DND-41 (cell line): ENCODE results near the gene FAN1.

ENCODE experiments used
- ATAC-seq: fragments of 200-7000 bp; cut with Tn5 transposase; 3 replicates; pipeline ENCODE4 v1.9.1; 2021; ENCODE audit warnings: low read depth; ENCODE audit not compliant: insufficient read depth
- DNase-seq: peaks from one replicate; pipeline ENCODE4 v3.0.0-alpha.2; 2020
- H2AFZ ChIP-seq: 2 replicates; pipeline ENCODE4 v1.6.0; 2012; ENCODE audit warnings: low read depth, low read length
- H3K27ac ChIP-seq: 2 replicates; pipeline ENCODE4 v1.5.1; 2012; ENCODE audit warnings: low read length, inconsistent platforms
- H3K27me3 ChIP-seq: fragments of 200-600 bp; sonication (generic); 2 replicates; pipeline ENCODE4 v1.6.0; 2012; ENCODE audit warnings: low read length, mild to moderate bottlenecking, inconsistent platforms; ENCODE audit not compliant: insufficient read depth, poor library complexity
- H3K36me3 ChIP-seq: 2 replicates; pipeline ENCODE4 v1.5.1; 2012; ENCODE audit warnings: low read length, inconsistent platforms; ENCODE audit not compliant: insufficient read depth
- H3K4me1 ChIP-seq: 2 replicates; pipeline ENCODE4 v1.5.1; 2012; ENCODE audit warnings: mild to moderate bottlenecking, low read length; ENCODE audit not compliant: insufficient read depth
- H3K4me2 ChIP-seq: 2 replicates; pipeline ENCODE4 v1.6.0; 2012; ENCODE audit warnings: mild to moderate bottlenecking, moderate library complexity, low read length, inconsistent platforms; ENCODE audit not compliant: insufficient read depth
- H3K4me3 ChIP-seq, 2 experiments: fragments of 200-600 bp in 1 of 2; shearing (Covaris generic) in 1 of 2; 2 replicates each; pipeline ENCODE4 v1.5.1; 2012 to 2016; ENCODE audit warnings: inconsistent platforms in 2 of 2, low read length in 2 of 2, mild to moderate bottlenecking in 2 of 2, low read depth in 1 of 2, moderate library complexity in 1 of 2
- H3K79me2 ChIP-seq: 2 replicates; pipeline ENCODE4 v1.6.0; 2012; ENCODE audit warnings: low read length, inconsistent platforms; ENCODE audit not compliant: insufficient read depth
- H3K9ac ChIP-seq: 2 replicates; pipeline ENCODE4 v1.6.0; 2012; ENCODE audit warnings: low read depth, mild to moderate bottlenecking, inconsistent platforms, low read length, moderate library complexity
- H3K9me3 ChIP-seq: 2 replicates; pipeline ENCODE4 v1.5.1; 2012; ENCODE audit warnings: low read length, moderate library complexity, mild to moderate bottlenecking, inconsistent platforms; ENCODE audit not compliant: insufficient read depth, severe bottlenecking
- H4K20me1 ChIP-seq: 2 replicates; pipeline ENCODE4 v1.6.0; 2012; ENCODE audit warnings: low read length; ENCODE audit not compliant: insufficient read depth
- CTCF ChIP-seq: IDR thresholded peaks from 2 replicates; pipeline ENCODE4 v1.5.1; 2012; ENCODE audit warnings: borderline replicate concordance, low read length, moderate library complexity, mild to moderate bottlenecking; ENCODE audit not compliant: poor library complexity, severe bottlenecking; ENCODE audit errors: extremely low read depth
- EZH2 ChIP-seq: IDR thresholded peaks from 3 replicates; pipeline ENCODE4 v1.6.1; 2012; ENCODE audit warnings: borderline replicate concordance, low read depth, mild to moderate bottlenecking, moderate library complexity, low read length, inconsistent platforms; ENCODE audit not compliant: severe bottlenecking

The FAN1 gene

GRCh38 chr15:30921781-30922479, 18.2 kb downstream of the FAN1 start:
- Histone ChIP-seq H2AFZ (no peak overlapping the region), H3K4me3 (no peak overlapping the region), H3K9ac (no peak overlapping the region), H3K4me1 (no peaks in the 10 kb centered on the region), H3K36me3 (peaks cover 94% of the 10 kb centered on the region), H3K27ac (no peak overlapping the region), H4K20me1 (peaks cover 5% of the 10 kb centered on the region; the same call in 1 of the 2 replicates), H3K9me3 (no peaks in the 10 kb centered on the region), H3K4me2 (no peak overlapping the region), H3K79me2 (no peaks in the 10 kb centered on the region), H3K27me3 (no peaks in the 10 kb centered on the region)
- ATAC-seq, result no peak
- TF ChIP-seq CTCF (no peak), EZH2 (no peak)
- DNase-seq, result no peak

DNA sequence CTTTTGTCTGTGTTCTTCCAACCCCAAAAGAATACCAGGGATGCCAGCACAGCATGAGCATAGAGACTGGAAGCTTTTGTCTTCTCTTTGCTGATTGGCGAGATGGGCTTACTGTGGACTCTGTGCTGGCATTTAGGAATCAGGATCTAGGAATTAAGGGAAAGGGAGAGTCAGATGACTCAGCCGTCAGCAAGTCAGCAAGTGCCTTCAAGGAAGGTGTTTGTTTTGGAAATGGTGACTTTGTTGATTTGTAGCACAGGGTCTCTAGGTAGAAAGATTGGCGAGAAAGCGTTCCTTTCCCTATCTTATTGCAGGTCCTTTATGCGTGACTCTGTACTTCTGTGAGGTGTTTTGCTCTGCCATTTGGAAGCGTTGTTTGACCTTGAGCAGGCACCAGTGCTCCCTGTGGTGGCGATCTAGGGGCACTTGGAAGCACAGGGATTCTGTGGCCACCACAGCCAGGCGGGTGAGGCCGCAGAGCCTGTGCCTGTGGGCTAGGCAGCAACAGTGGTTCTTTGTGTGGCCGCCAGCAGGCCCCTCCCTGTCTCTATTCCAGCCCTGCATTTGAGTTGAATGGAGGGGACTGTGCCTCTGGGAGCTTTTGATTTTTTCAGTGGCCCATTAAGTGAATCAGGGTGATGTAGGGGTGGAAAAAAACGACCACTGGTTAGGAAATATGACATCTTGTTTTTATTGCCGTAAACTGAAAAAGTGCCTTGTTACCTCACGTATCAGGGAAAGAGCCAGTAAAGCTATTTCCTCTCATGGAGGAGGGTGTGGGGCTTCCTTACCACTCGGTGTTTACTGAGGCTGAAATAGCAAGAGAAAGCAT, 19.0 kb downstream of the FAN1 start:
- peaks cover 95% of the 10 kb centered on the region for H3K36me3 ChIP-seq
- no peak overlapping the region for H3K4me3 ChIP-seq
- H3K9me3 ChIP-seq, result no peaks in the 10 kb centered on the region
- no peak overlapping the region for H3K9ac ChIP-seq
- no peak overlapping the region for H3K4me2 ChIP-seq
- no peaks in the 10 kb centered on the region for H3K27me3 ChIP-seq
- H4K20me1 ChIP-seq, result peaks cover 5% of the 10 kb centered on the region; the same call in 1 of the 2 replicates
- no peak for DNase-seq
- no peaks in the 10 kb centered on the region for H3K79me2 ChIP-seq
- H3K27ac ChIP-seq, result no peak overlapping the region
- H2AFZ ChIP-seq, result no peak overlapping the region
- H3K4me1 ChIP-seq, result no peaks in the 10 kb centered on the region
- no peak for ATAC-seq
- TF ChIP-seq EZH2 (no peak), CTCF (no peak)

- H3K9ac ChIP-seq, result no peak overlapping the region
- no peak overlapping the region for H3K4me3 ChIP-seq
- H3K4me2 ChIP-seq, result no peak overlapping the region
- H3K4me1 ChIP-seq, result no peaks in the 10 kb centered on the region
- no peak overlapping the region for H3K27ac ChIP-seq
- ATAC-seq (no peak), DNase-seq (no peak)
- no peaks in the 10 kb centered on the region for H3K27me3 ChIP-seq
- H4K20me1 ChIP-seq, result peaks cover 3% of the 10 kb centered on the region; the same call in 1 of the 2 replicates
- H3K79me2 ChIP-seq, result no peaks in the 10 kb centered on the region
- no peaks in the 10 kb centered on the region for H3K9me3 ChIP-seq
- TF ChIP-seq EZH2, result no peak
- TF ChIP-seq CTCF, result no peak
- peaks cover 95% of the 10 kb centered on the region for H3K36me3 ChIP-seq
- H2AFZ ChIP-seq, result no peak overlapping the region
Measured at GRCh38 chr15:30923429-30923828, 19.7 kb downstream of the FAN1 start.
